AG08395 (cell line): Measurements from ENCODE around the gene BMP7.

Source experiments
- DNase-seq: peaks from one replicate; pipeline ENCODE4 v3.0.0; 2012; ENCODE audit warnings: mixed read lengths, low spot score

BMP7 gene

GRCh38 chr20:57225830-57226229 is 40.6 kb downstream of the BMP7 start:
- DNase-seq: no peak

GRCh38 chr20:57225197-57225733 is 41.2 kb downstream of the BMP7 start:
- no peak for DNase-seq

GRCh38 chr20:57224641-57225138 is 41.8 kb downstream of the BMP7 start:
- DNase-seq: peak; percentile 52

- DNase-seq: peak; percentile 86
These were observed 42.6 kb downstream of the BMP7 start for GRCh38 chr20:57223648-57224489.

GRCh38 chr20:57222631-57222950 is 43.9 kb downstream of the BMP7 start:
- no peak for DNase-seq

- DNase-seq: no peak
These were observed 44.4 kb downstream of the BMP7 start for GRCh38 chr20:57221916-57222630.

GRCh38 chr20:57220337-57221145 is 45.9 kb downstream of the BMP7 start:
- DNase-seq: peak; percentile 63

- no peak for DNase-seq
These were observed 47.3 kb downstream of the BMP7 start for GRCh38 chr20:57219071-57219677.

- no peak for DNase-seq
These were observed 48.0 kb downstream of the BMP7 start for GRCh38 chr20:57218489-57218888.

- no peak for DNase-seq
These were observed 48.6 kb downstream of the BMP7 start for GRCh38 chr20:57217802-57218201.

GRCh38 chr20:57216669-57217068 is 49.8 kb downstream of the BMP7 start:
- no peak for DNase-seq

- DNase-seq: no peak
These were observed 50.5 kb downstream of the BMP7 start for GRCh38 chr20:57215826-57216471.

- no peak for DNase-seq
These were observed 51.0 kb downstream of the BMP7 start for GRCh38 chr20:57215426-57215825.

GRCh38 chr20:57214948-57215347 is 51.5 kb downstream of the BMP7 start:
- no peak for DNase-seq

GRCh38 chr20:57214427-57214826 is 52.0 kb downstream of the BMP7 start:
- no peak for DNase-seq

- DNase-seq: no peak
These were observed 52.5 kb downstream of the BMP7 start for GRCh38 chr20:57213924-57214323.

- DNase-seq: no peak
These were observed 53.1 kb downstream of the BMP7 start for GRCh38 chr20:57213291-57213690.

- DNase-seq: peak; percentile 98
These were observed 53.7 kb downstream of the BMP7 start for GRCh38 chr20:57212534-57213276.

- DNase-seq: no peak
These were observed 54.4 kb downstream of the BMP7 start for GRCh38 chr20:57211908-57212533.

- DNase-seq: no peak
These were observed 55.0 kb downstream of the BMP7 start for GRCh38 chr20:57211406-57211805.
